ENCODE results near the gene TRPM3. TPM values are rescaled to one million over a fixed set of nuclear protein-coding genes. Genes with fewer than 3 reads are reported as not detected.

The TRPM3 gene
- total and polyA plus RNA-seq, 10 donors: 0.02 to 6.7 (median 1.6) TPM

DNA sequence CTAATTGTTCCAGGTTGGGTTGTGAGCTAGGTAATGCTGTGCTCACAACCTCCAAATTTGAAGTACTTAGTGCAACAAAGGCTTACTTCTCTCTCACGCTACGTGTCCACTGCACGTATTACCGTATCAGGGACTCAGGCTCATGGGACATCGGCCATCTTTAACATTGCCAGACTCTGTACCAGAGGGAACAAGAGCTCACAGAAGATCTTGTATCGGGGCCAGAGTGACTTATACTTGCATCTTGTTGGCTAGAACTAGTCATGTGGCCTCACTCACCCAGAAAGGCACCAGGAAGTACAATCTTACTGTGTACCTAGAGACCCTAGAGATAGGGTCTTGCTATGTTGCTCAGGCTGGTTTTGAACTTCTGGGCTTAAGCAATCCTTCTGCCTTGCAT lies 625.9 kb downstream of the TRPM3 start:
- Histone ChIP-seq H3K4me1 (peaks cover 0 to 40% (median 19%) of the 10 kb centered on the region in 6 donors), H3K9me3 (no peaks in the 10 kb centered on the region), H3K27ac (peak overlapping the region in 3 of 8 donors; percentile 3 to 24 (median 17)), H3K36me3 (no peaks in the 10 kb centered on the region), H3K27me3 (replicated peaks in 1 of 7) (no peaks in the 10 kb centered on the region), H3K4me3 (no peak overlapping the region)
- WGBS, 5 donors: 88 to 94% (median 90%) methylated on average over 6 of the region's 6 CpGs
- no peak for TF ChIP-seq POLR2A (IDR thresholded peaks at IDR 0.05)
- TF ChIP-seq POLR2AphosphoS5 (IDR thresholded peaks at IDR 0.05): no peak
- TF ChIP-seq, protein P1, sequence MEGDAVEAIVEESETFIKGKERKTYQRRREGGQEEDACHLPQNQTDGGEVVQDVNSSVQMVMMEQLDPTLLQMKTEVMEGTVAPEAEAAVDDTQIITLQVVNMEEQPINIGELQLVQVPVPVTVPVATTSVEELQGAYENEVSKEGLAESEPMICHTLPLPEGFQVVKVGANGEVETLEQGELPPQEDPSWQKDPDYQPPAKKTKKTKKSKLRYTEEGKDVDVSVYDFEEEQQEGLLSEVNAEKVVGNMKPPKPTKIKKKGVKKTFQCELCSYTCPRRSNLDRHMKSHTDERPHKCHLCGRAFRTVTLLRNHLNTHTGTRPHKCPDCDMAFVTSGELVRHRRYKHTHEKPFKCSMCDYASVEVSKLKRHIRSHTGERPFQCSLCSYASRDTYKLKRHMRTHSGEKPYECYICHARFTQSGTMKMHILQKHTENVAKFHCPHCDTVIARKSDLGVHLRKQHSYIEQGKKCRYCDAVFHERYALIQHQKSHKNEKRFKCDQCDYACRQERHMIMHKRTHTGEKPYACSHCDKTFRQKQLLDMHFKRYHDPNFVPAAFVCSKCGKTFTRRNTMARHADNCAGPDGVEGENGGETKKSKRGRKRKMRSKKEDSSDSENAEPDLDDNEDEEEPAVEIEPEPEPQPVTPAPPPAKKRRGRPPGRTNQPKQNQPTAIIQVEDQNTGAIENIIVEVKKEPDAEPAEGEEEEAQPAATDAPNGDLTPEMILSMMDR (IDR thresholded peaks at IDR 0.05 in 8 of 11, conservative IDR thresholded peaks at IDR 0.05 in 3 of 11): no peak
- intact Hi-C loops (cut with DNase I; ENCODE audit: low total_unique reads): loop anchor here (10.0 kb wide), 1 partner anchor 99 kb away; no protein-coding TSS in a partner anchor
- no peak for DNase-seq

DNA sequence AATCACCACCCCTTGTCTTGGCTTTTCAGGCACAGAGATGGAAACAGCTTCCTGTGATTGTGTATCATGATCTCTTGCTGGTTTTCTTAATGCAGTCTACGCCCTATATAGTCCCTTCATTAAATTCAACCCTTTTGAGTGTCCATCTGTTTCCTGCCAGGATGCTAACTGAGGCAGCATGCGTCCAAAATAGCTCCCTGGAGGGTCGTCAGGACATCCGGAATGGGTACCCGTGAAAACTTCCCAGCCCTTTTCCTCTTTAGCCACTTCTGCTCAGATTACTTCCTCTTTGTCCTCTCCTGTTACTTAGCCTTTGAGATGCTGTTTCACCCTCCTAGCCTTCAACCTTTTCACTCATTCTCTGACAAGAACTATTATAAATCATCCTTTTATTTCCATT lies 627.2 kb downstream of the TRPM3 start:
- intact Hi-C loops (cut with DNase I; ENCODE audit: low total_unique reads): loop anchor here (10.0 kb wide), 1 partner anchor 101 kb away; no protein-coding TSS in a partner anchor
- DNase-seq: no peak
- Histone ChIP-seq H3K27me3 (replicated peaks in 1 of 7) (no peaks in the 10 kb centered on the region), H3K4me1 (peaks cover 0 to 40% (median 19%) of the 10 kb centered on the region in 6 donors), H3K36me3 (no peaks in the 10 kb centered on the region), H3K9me3 (no peaks in the 10 kb centered on the region), H3K27ac (peak overlapping the region in 1 of 8 donors; percentile 5), H3K4me3 (no peak overlapping the region)
- 8 to 27% (median 12%) methylated on average over 5 of the region's 5 CpGs for WGBS, 5 donors
- TF ChIP-seq POLR2A (IDR thresholded peaks at IDR 0.05) (no peak), POLR2AphosphoS5 (IDR thresholded peaks at IDR 0.05) (no peak)
- TF ChIP-seq, protein P1 (IDR thresholded peaks at IDR 0.05 in 8 of 11, conservative IDR thresholded peaks at IDR 0.05 in 3 of 11): no peak

DNA sequence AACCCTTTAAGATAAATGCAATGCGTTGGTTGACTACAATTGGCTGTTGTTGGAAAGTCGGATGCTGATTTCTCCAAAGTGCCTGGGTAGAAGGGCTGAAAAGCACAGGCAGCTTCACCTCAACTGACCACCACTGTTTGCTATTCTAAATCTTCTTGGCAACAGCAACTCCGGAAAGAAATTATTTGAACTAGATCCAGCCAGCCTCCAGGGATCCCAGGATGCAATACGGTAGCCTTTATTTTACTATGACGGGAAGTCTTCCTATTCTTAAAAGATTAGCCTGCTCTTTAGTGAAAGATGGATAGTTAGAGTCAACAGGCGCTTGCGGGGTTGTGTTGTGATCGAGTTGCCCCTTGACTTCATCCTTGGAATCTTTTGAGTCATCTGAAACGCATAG lies 628.4 kb downstream of the TRPM3 start:
- Histone ChIP-seq H3K4me1 (peaks cover 0 to 40% (median 19%) of the 10 kb centered on the region in 6 donors), H3K36me3 (no peaks in the 10 kb centered on the region), H3K27me3 (replicated peaks in 1 of 7) (no peaks in the 10 kb centered on the region), H3K27ac (no peak overlapping the region), H3K4me3 (no peak overlapping the region), H3K9me3 (no peaks in the 10 kb centered on the region)
- WGBS, 5 donors: 77 to 86% (median 81%) methylated on average over 9 of the region's 9 CpGs
- intact Hi-C loops (cut with DNase I; ENCODE audit: low total_unique reads): loop anchor here (10.0 kb wide), 1 partner anchor 102 kb away; no protein-coding TSS in a partner anchor
- DNase-seq: no peak
- TF ChIP-seq, protein P1 (IDR thresholded peaks at IDR 0.05 in 8 of 11, conservative IDR thresholded peaks at IDR 0.05 in 3 of 11): no peak
- TF ChIP-seq POLR2AphosphoS5 (IDR thresholded peaks at IDR 0.05) (no peak), POLR2A (IDR thresholded peaks at IDR 0.05) (no peak)

DNA sequence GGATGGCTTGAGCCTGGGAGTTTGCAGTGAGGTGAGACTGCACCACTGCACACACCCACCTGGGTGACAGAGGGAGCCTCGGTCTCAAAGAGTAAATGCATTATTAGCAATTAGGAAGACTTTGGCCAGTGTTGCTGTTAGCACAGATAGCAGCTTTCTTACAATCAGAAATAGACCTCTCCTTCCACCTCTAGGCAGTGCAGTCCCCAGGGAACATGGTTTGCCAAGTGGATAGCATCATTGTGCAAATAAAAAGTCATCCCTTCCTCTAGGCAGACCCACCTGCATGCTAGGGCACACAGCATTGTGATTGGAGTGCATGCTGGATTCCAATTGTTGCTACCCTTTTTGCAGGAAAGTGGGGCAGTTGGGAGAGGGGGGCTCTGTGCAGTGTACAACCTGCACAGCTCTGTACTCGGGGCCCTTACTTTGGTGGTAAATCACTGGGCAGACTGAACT lies 629.1 kb downstream of the TRPM3 start:
- no peak overlapping the region for H3K27ac ChIP-seq
- intact Hi-C loops (cut with DNase I; ENCODE audit: low total_unique reads): loop anchor here (10.0 kb wide), 1 partner anchor 102 kb away; no protein-coding TSS in a partner anchor
- H3K9me3 ChIP-seq: no peaks in the 10 kb centered on the region
- no peak for DNase-seq
- WGBS, 5 donors: 57 to 94% (median 74%) methylated on average over 2 of the region's 2 CpGs
- H3K36me3 ChIP-seq: no peaks in the 10 kb centered on the region
- H3K4me1 ChIP-seq: peaks cover 0 to 40% (median 19%) of the 10 kb centered on the region in 6 donors
- no peak for TF ChIP-seq POLR2A (IDR thresholded peaks at IDR 0.05)
- TF ChIP-seq, protein P1 (IDR thresholded peaks at IDR 0.05 in 8 of 11, conservative IDR thresholded peaks at IDR 0.05 in 3 of 11): no peak
- H3K27me3 ChIP-seq (replicated peaks in 1 of 7): no peaks in the 10 kb centered on the region
- no peak overlapping the region for H3K4me3 ChIP-seq

Measured in spleen (tissue), 11 donors.